ENCODE measurements around the gene TMX4. TPM values are rescaled to one million over a fixed set of nuclear protein-coding genes. Genes with fewer than 3 reads are reported as not detected.

Gene TMX4
- total and polyA plus RNA-seq, 2 of the 4 experiments (the other 2 are of a cell fraction) = 5.4 to 13.6 TPM

- no peak overlapping the region for H2BK20ac ChIP-seq (ENCODE audit: low read depth, low read length)
- intact Hi-C loops (cut with micrococcal nuclease) = no loop called here
- H3K27ac ChIP-seq (ENCODE audit: insufficient read depth, low read length) = no peak overlapping the region
- ChIA-PET CTCF (no interaction called here), POLR2A (ENCODE audit: unreplicated experiment) (no interaction called here)
- no peak overlapping the region for H4K8ac ChIP-seq (ENCODE audit: low read depth in 2 of 2, low read length in 2 of 2)
- H3K36me3 ChIP-seq (ENCODE audit: control insufficient read depth, insufficient read depth, low read length) = peaks cover 8% of the 10 kb centered on the region
- no peaks in the 10 kb centered on the region for H3K79me1 ChIP-seq (ENCODE audit: low read depth in 1 of 2, low read length in 2 of 2)
- in situ Hi-C loops (cut with MboI; ENCODE audit: low sequenced_read_pairs) = no loop called here
- DNase-seq (no peak), ATAC-seq (ENCODE audit: low read depth) (no peak)
- no peak overlapping the region for H2AK5ac ChIP-seq (ENCODE audit: low read depth, low read length)
- H3K9me1 ChIP-seq (ENCODE audit: insufficient read depth, low read length) = peaks cover 8% of the 10 kb centered on the region; the same call in 1 of the 2 replicates
- H2BK15ac ChIP-seq (ENCODE audit: low read depth, low read length) = no peak overlapping the region
- no peak overlapping the region for H3K4me3 ChIP-seq (ENCODE audit: insufficient read depth, low read depth, low read length)
- H3K14ac ChIP-seq (replicated peaks; ENCODE audit: low read depth, low read length) = no peak overlapping the region
- no peaks in the 10 kb centered on the region for H4K20me1 ChIP-seq (ENCODE audit: insufficient read depth, low read length)
- no peak overlapping the region for H4K91ac ChIP-seq (ENCODE audit: insufficient read depth, low read depth, low read length)
- no CpG with 5 or more reads among the region's 2 CpGs for WGBS, 2 experiments (ENCODE audit: extremely low coverage in 2 of 2, insufficient read length in 1 of 2)
- no TSS peak for BruUV-seq (replicated peaks)
- H3K9ac ChIP-seq (ENCODE audit: low read depth, low read length) = no peak overlapping the region
- H4K5ac ChIP-seq (ENCODE audit: low read depth, low read length) = no peak overlapping the region
- no peak overlapping the region for H2BK120ac ChIP-seq (ENCODE audit: low read depth, low read length)
- dilution Hi-C loops (cut with HindIII; ENCODE audit: low sequenced_read_pairs, unreplicated experiment) = no loop called here
- H3K4me1 ChIP-seq (ENCODE audit: control insufficient read depth, insufficient read depth, low read length) = no peaks in the 10 kb centered on the region
- no peak overlapping the region for H3K4ac ChIP-seq (ENCODE audit: low read depth, low read length)
- no peak overlapping the region for H2BK5ac ChIP-seq (ENCODE audit: low read depth, low read length, poor library complexity, severe bottlenecking)
- H3K27me3 ChIP-seq (ENCODE audit: control insufficient read depth, insufficient read depth, low read length) = no peaks in the 10 kb centered on the region
- no peak overlapping the region for H3K4me2 ChIP-seq (ENCODE audit: low read depth, low read length)
- no peak overlapping the region for H3K18ac ChIP-seq (ENCODE audit: low read depth, low read length)
- H3K9me3 ChIP-seq (ENCODE audit: control insufficient read depth, insufficient read depth, low read length) = peaks cover 3% of the 10 kb centered on the region
- H3K56ac ChIP-seq (ENCODE audit: extremely low read depth, insufficient read depth, low read length) = no peak overlapping the region
- no peak for TF ChIP-seq CHD1 (IDR thresholded peaks at IDR 0.05; ENCODE audit: low read depth, low read length)
- no peak for TF ChIP-seq RAD21 (IDR thresholded peaks at IDR 0.05; ENCODE audit: low read length)
- TF ChIP-seq NFE2L2 (IDR thresholded peaks at IDR 0.05; ENCODE audit: low read depth, low read length) = no peak
- no peak overlapping the region for H3K23ac ChIP-seq (ENCODE audit: low read depth, low read length)
- no peak overlapping the region for H2AK9ac ChIP-seq (replicated peaks; ENCODE audit: low read depth, low read length, poor library complexity)
- no peak overlapping the region for H2AFZ ChIP-seq (replicated peaks; ENCODE audit: low read length, poor library complexity)
Measured at GRCh38 chr20:7993703-7994102, 25.9 kb downstream of the TMX4 start.

All from IMR-90 (cell line).